Mammary epithelial cell (primary cell): ENCODE results near the gene ATMIN.

Source experiments
- CTCF ChIP-seq, 2 donors: IDR thresholded peaks in 1 of 2; conservative IDR thresholded peaks in 1 of 2; 2 replicates each; pipeline ENCODE4 v1.5.1; 2011 to 2012; ENCODE audit warnings: inconsistent platforms in 2 of 2, low read length in 2 of 2, mild to moderate bottlenecking in 2 of 2, control low read depth in 1 of 2, low read depth in 1 of 2; ENCODE audit not compliant: insufficient read depth in 1 of 2; ENCODE audit errors: extremely low read depth in 1 of 2
- EZH2 ChIP-seq: IDR thresholded peaks from 2 replicates; pipeline ENCODE4 v1.6.1; 2012; ENCODE audit warnings: low read length, inconsistent platforms, borderline replicate concordance

- TF ChIP-seq CTCF (conservative IDR thresholded peaks at IDR 0.05 in 1 of 2, IDR thresholded peaks at IDR 0.05 in 1 of 2; ENCODE audit: extremely low read depth in 1 of 2, insufficient read depth in 1 of 2, low read depth in 1 of 2, low read length in 2 of 2) (no peak), EZH2 (no peak)
These were observed 42.9 kb upstream of the ATMIN start for GRCh38 chr16:80992676-80993293.
